Ureter (tissue), 1 donor: ENCODE data around the gene BET1L. TPM values are rescaled to one million over a fixed set of nuclear protein-coding genes. Genes with fewer than 3 reads are reported as not detected.
"Not testable (repeated sequence)": the region's sequence is repeated elsewhere in the genome, so short reads cannot be mapped to it uniquely, and the experiment has no call there.

Experiments
- DNase-seq: peaks from one replicate; pipeline ENCODE4 v3.0.0-alpha.2; 2020; ENCODE audit warnings: low spot score
- total RNA-seq: library from RNA; stranded (reverse); gene quantifications from one replicate; pipeline ENCODE4 v1.2.4, GENCODE V29; 2023
- donor health status: DM: yes; HTN: yes; CAD: no.

BET1L gene
- total RNA-seq, 1 donor from 2014 or later = 59.9 TPM

GRCh38 chr11:227824-228379 lies 20.7 kb upstream of the BET1L start:
- no peak for DNase-seq

- no peak for DNase-seq
Observed at GRCh38 chr11:225734-226453, 18.7 kb upstream of the BET1L start.

GRCh38 chr11:224424-224823 lies 17.2 kb upstream of the BET1L start:
- no peak for DNase-seq

GRCh38 chr11:223884-224283 lies 16.7 kb upstream of the BET1L start:
- DNase-seq = no peak

GRCh38 chr11:223026-223789 lies 16.0 kb upstream of the BET1L start:
- no peak for DNase-seq

- DNase-seq = no peak
Observed at GRCh38 chr11:221998-222789, 15.0 kb upstream of the BET1L start.

- no peak for DNase-seq
Observed at GRCh38 chr11:221539-221938, 14.3 kb upstream of the BET1L start.

GRCh38 chr11:220641-221215 lies 13.5 kb upstream of the BET1L start:
- not testable (repeated sequence) for DNase-seq

- no peak for DNase-seq
Observed at GRCh38 chr11:218815-219593, 11.8 kb upstream of the BET1L start.

GRCh38 chr11:217704-218103 lies 10.5 kb upstream of the BET1L start:
- DNase-seq = no peak

GRCh38 chr11:216081-216974 lies 9.1 kb upstream of the BET1L start:
- no peak for DNase-seq

GRCh38 chr11:215581-216037 lies 8.4 kb upstream of the BET1L start:
- no peak for DNase-seq

- no peak for DNase-seq
Observed at GRCh38 chr11:214083-214482, 6.9 kb upstream of the BET1L start.

- DNase-seq = no peak
Observed at GRCh38 chr11:213111-213510, 5.9 kb upstream of the BET1L start.

GRCh38 chr11:212150-213100 lies 5.2 kb upstream of the BET1L start:
- DNase-seq = no peak

- DNase-seq = no peak
Observed at GRCh38 chr11:211741-212140, 4.5 kb upstream of the BET1L start.

GRCh38 chr11:211295-211694 lies 4.1 kb upstream of the BET1L start:
- DNase-seq = no peak

- no peak for DNase-seq
Observed at GRCh38 chr11:210803-211180, 3.6 kb upstream of the BET1L start.
